Tibial nerve (tissue), 3 donors: Measurements from ENCODE around the gene RTL5.

Experiments
- EP300 ChIP-seq, 2 donors: sonication (generic); formaldehyde crosslinking; IDR thresholded peaks; one replicate each; pipeline ENCODE4 v1.6.1; 2017; ENCODE audit warnings: antibody characterized with exemption in 2 of 2, mild to moderate bottlenecking in 1 of 2
- POLR2A ChIP-seq, 2 donors: fragments of 450-650 bp; IDR thresholded peaks; one replicate each; pipeline ENCODE4 v1.6.1; 2017; ENCODE audit warnings: antibody characterized with exemption in 2 of 2, mild to moderate bottlenecking in 2 of 2, moderate library complexity in 2 of 2

DNA sequence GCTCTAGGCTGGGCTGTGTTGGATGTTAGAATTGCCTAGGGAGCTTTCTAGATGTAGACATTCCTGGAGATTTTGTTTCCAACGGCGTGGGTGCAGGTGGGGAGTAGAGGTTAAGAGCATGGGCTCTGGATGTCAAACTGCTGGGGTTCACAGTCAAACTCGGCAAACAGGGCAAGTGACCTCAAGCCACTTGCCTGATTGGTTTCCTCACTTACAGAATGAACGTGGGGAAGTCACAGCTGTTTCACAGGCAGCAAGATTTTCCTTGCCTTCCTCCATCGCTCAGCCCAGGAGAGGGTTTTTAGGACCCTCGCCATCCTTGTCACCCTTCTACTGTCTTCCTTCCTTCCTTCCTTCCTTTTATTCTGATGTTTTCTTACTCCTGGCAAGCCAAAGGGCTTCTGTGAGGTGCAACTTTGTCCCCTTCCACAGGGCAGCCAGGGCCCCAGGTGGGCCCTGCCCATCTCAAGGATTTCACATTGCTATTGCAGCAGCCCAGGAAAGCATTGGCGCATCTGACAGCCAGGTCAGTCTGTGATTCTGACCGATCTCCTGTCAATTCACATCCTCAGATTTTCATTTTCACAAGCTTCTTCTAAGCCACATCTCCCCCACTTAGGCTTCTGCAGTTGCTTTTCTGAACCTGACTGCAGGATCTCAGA lies 7.0 kb downstream of the RTL5 start:
- TF ChIP-seq EP300 (IDR thresholded peaks at IDR 0.05) (no peak), POLR2A (IDR thresholded peaks at IDR 0.05) (no peak)
